Measurements from ENCODE around the gene CARMIL3. TPM values are rescaled to one million over a fixed set of nuclear protein-coding genes. Genes with fewer than 3 reads are reported as not detected.

Gene CARMIL3
- polyA plus RNA-seq, 1 donor from 2014 or later, result 43.6 TPM

GRCh38 chr14:24053548-24054323 lies 1.9 kb downstream of the CARMIL3 start:
- TF ChIP-seq REST (IDR thresholded peaks at IDR 0.05; ENCODE audit: borderline replicate concordance) (no peak), TAF1 (IDR thresholded peaks at IDR 0.05; ENCODE audit: low read depth) (no peak), EZH2 (IDR thresholded peaks at IDR 0.05; ENCODE audit: borderline replicate concordance, insufficient read depth, low read length, poor library complexity, severe bottlenecking) (no peak), RAD21 (conservative IDR thresholded peaks at IDR 0.05) (no peak), POLR2AphosphoS5 (IDR thresholded peaks at IDR 0.05) (no peak), EP300 (conservative IDR thresholded peaks at IDR 0.05; ENCODE audit: poor library complexity, severe bottlenecking) (no peak), CTCF (IDR thresholded peaks at IDR 0.05; ENCODE audit: poor library complexity, severe bottlenecking) (no peak), MXI1 (conservative IDR thresholded peaks at IDR 0.05; ENCODE audit: poor library complexity, severe bottlenecking) (no peak), SMC3 (conservative IDR thresholded peaks at IDR 0.05; ENCODE audit: poor library complexity) (no peak)
- no peaks in the 10 kb centered on the region for H3F3A ChIP-seq (ENCODE audit: insufficient read depth, low read length, poor library complexity, severe bottlenecking)
- no peaks in the 10 kb centered on the region for H4K20me1 ChIP-seq (ENCODE audit: insufficient read depth)
- H2AFZ ChIP-seq (ENCODE audit: low read depth, low read length), result no peak overlapping the region
- no peaks in the 10 kb centered on the region for H3K27me3 ChIP-seq (ENCODE audit: insufficient read depth, low read depth, low read length)
- peaks cover 11% of the 10 kb centered on the region for H3K79me2 ChIP-seq (replicated peaks; ENCODE audit: insufficient read depth, low read length)
- H3K27ac ChIP-seq (ENCODE audit: low read length), result no peak overlapping the region
- no peaks in the 10 kb centered on the region for H3K36me3 ChIP-seq (ENCODE audit: insufficient read depth, low read length)
- no peaks in the 10 kb centered on the region for H3K9me3 ChIP-seq (ENCODE audit: low read length)
- peak overlapping the region; percentile 94 for H3K9ac ChIP-seq (ENCODE audit: low read length)
- no peaks in the 10 kb centered on the region for H3K9me2 ChIP-seq (ENCODE audit: insufficient read depth, low read length)
- no peak overlapping the region for H3K4me2 ChIP-seq (ENCODE audit: low read length)
- H3K4me3 ChIP-seq (ENCODE audit: low read length), result peak overlapping the region; percentile 99

- peaks cover 11% of the 10 kb centered on the region for H3K79me2 ChIP-seq (replicated peaks; ENCODE audit: insufficient read depth, low read length)
- no peak overlapping the region for H3K4me2 ChIP-seq (ENCODE audit: low read length)
- H3K9ac ChIP-seq (ENCODE audit: low read length), result no peak overlapping the region
- H3F3A ChIP-seq (ENCODE audit: insufficient read depth, low read length, poor library complexity, severe bottlenecking), result no peaks in the 10 kb centered on the region
- H2AFZ ChIP-seq (ENCODE audit: low read depth, low read length), result no peak overlapping the region
- H3K9me2 ChIP-seq (ENCODE audit: insufficient read depth, low read length), result no peaks in the 10 kb centered on the region
- TF ChIP-seq CTCF (IDR thresholded peaks at IDR 0.05; ENCODE audit: poor library complexity, severe bottlenecking) (no peak), POLR2AphosphoS5 (IDR thresholded peaks at IDR 0.05) (no peak), TAF1 (IDR thresholded peaks at IDR 0.05; ENCODE audit: low read depth) (no peak), REST (IDR thresholded peaks at IDR 0.05; ENCODE audit: borderline replicate concordance) (no peak), SMC3 (conservative IDR thresholded peaks at IDR 0.05; ENCODE audit: poor library complexity) (no peak), EZH2 (IDR thresholded peaks at IDR 0.05; ENCODE audit: borderline replicate concordance, insufficient read depth, low read length, poor library complexity, severe bottlenecking) (no peak), RAD21 (conservative IDR thresholded peaks at IDR 0.05) (no peak), MXI1 (conservative IDR thresholded peaks at IDR 0.05; ENCODE audit: poor library complexity, severe bottlenecking) (no peak), EP300 (conservative IDR thresholded peaks at IDR 0.05; ENCODE audit: poor library complexity, severe bottlenecking) (no peak)
- H3K27me3 ChIP-seq (ENCODE audit: insufficient read depth, low read depth, low read length), result no peaks in the 10 kb centered on the region
- H3K4me3 ChIP-seq (ENCODE audit: low read length), result no peak overlapping the region
- no peaks in the 10 kb centered on the region for H4K20me1 ChIP-seq (ENCODE audit: insufficient read depth)
- H3K27ac ChIP-seq (ENCODE audit: low read length), result no peak overlapping the region
- no peaks in the 10 kb centered on the region for H3K9me3 ChIP-seq (ENCODE audit: low read length)
- no peaks in the 10 kb centered on the region for H3K36me3 ChIP-seq (ENCODE audit: insufficient read depth, low read length)
Measured at GRCh38 chr14:24054324-24054641, 2.5 kb downstream of the CARMIL3 start.

Data from neural cell (in vitro differentiated cells).